H1 (cell line): ENCODE results near the gene DHDDS. TPM values are rescaled to one million over a fixed set of nuclear protein-coding genes. Genes with fewer than 3 reads are reported as not detected.

Source experiments
- CHD2 ChIP-seq: IDR thresholded peaks from 2 replicates; pipeline ENCODE4 v1.6.1; 2012; ENCODE audit warnings: low read length, improper control_type of control experiment
- EP300 ChIP-seq, 2 experiments: IDR thresholded peaks; 1 replicate in 1 of 2; 2 replicates in 1 of 2; pipeline ENCODE4 v1.6.1; 2011 to 2012; ENCODE audit warnings: low read depth in 2 of 2, low read length in 2 of 2, mild to moderate bottlenecking in 2 of 2, borderline replicate concordance in 1 of 2, inconsistent platforms in 1 of 2, moderate library complexity in 1 of 2
- FOSL1 ChIP-seq: IDR thresholded peaks from 2 replicates; pipeline ENCODE4 v1.6.1; 2011; ENCODE audit warnings: mild to moderate bottlenecking, low read depth, low read length, moderate library complexity; ENCODE audit not compliant: insufficient read depth
- GABPA ChIP-seq: IDR thresholded peaks from 2 replicates; pipeline ENCODE4 v1.6.1; 2011; ENCODE audit warnings: mild to moderate bottlenecking, low read length, moderate library complexity, borderline replicate concordance; ENCODE audit not compliant: insufficient read depth
- HDAC6 ChIP-seq: IDR thresholded peaks from one replicate; pipeline ENCODE4 v1.7.1; 2012; ENCODE audit warnings: low read depth, mild to moderate bottlenecking, inconsistent platforms, low read length, moderate library complexity
- JUN ChIP-seq: IDR thresholded peaks from 2 replicates; pipeline ENCODE4 v1.6.1; 2011; ENCODE audit warnings: low read depth, mild to moderate bottlenecking, improper control_type of control experiment, low read length
- MAFK ChIP-seq: IDR thresholded peaks from 2 replicates; pipeline ENCODE4 v1.6.1; 2012; ENCODE audit warnings: low read depth, mild to moderate bottlenecking, improper control_type of control experiment, low read length
- MAX ChIP-seq: IDR thresholded peaks from 2 replicates; pipeline ENCODE4 v1.6.1; 2012; ENCODE audit warnings: inconsistent platforms
- PHF8 ChIP-seq: fragments of 200-600 bp; sonication (generic); conservative IDR thresholded peaks from 2 replicates; pipeline ENCODE4 v1.7.1; 2012; ENCODE audit warnings: low read depth, mild to moderate bottlenecking, inconsistent platforms, low read length, moderate library complexity
- POLR2A ChIP-seq, 2 experiments: IDR thresholded peaks; 1 replicate in 1 of 2; 2 replicates in 1 of 2; pipeline ENCODE4 v1.6.1; 2011; ENCODE audit warnings: low read depth in 2 of 2, low read length in 2 of 2, mild to moderate bottlenecking in 2 of 2; ENCODE audit errors: control extremely low read depth in 1 of 2
- POU5F1 ChIP-seq: IDR thresholded peaks from 2 replicates; pipeline ENCODE4 v1.6.1; 2011; ENCODE audit warnings: low read depth, mild to moderate bottlenecking, low read length, moderate library complexity
- RAD21 ChIP-seq, 2 experiments: IDR thresholded peaks in 1 of 2; conservative IDR thresholded peaks in 1 of 2; 2 replicates each; pipeline ENCODE4 v1.6.1; 2011; ENCODE audit warnings: low read depth in 2 of 2, low read length in 2 of 2, improper control_type of control experiment in 1 of 2, inconsistent platforms in 1 of 2, mild to moderate bottlenecking in 1 of 2, moderate library complexity in 1 of 2
- SIRT6 ChIP-seq: IDR thresholded peaks from one replicate; pipeline ENCODE4 v1.7.1; 2012; ENCODE audit warnings: low read length, inconsistent platforms
- TAF1 ChIP-seq: IDR thresholded peaks from 2 replicates; pipeline ENCODE4 v1.6.1; 2011; ENCODE audit warnings: mild to moderate bottlenecking, low read depth, low read length
- TCF12 ChIP-seq: IDR thresholded peaks from 2 replicates; pipeline ENCODE4 v1.6.1; 2011; ENCODE audit warnings: low read depth, mild to moderate bottlenecking, low read length
- TEAD4 ChIP-seq: IDR thresholded peaks from 2 replicates; pipeline ENCODE4 v1.6.1; 2012; ENCODE audit warnings: low read depth, low read length, inconsistent platforms, mixed read lengths
- YY1 ChIP-seq: IDR thresholded peaks from 2 replicates; pipeline ENCODE4 v1.6.1; 2011; ENCODE audit warnings: low read depth, mild to moderate bottlenecking, low read length
- polyA plus RNA-seq, 7 experiments: library from polyadenylated mRNA; depleted of rRNA in 3 of 7; stranded (reverse) in 5 of 7; unstranded in 2 of 7; fragments of >200 nt in 5 of 7; fragments of 200-250 nt in 2 of 7; gene quantifications; 1 replicate in 5 of 7; 2 replicates in 1 of 7; 4 replicates in 1 of 7; pipeline versions ENCODE4 v1.2.1 to v1.2.3, GENCODE V29; 2011 to 2013; ENCODE audit warnings: missing spikeins in 2 of 7, mixed read lengths in 2 of 7
- total RNA-seq: library from RNA; stranded (reverse); fragmentation: NEBNext Ultra II Directional; extraction: Animal tissue kit (Norgen Biotek cat#: 25700); gene quantifications from 2 replicates; pipeline ENCODE4 v1.2.1, GENCODE V29; 2021
- TF ChIP-seq, protein P1 (sequence below): IDR thresholded peaks from 2 replicates; pipeline ENCODE4 v1.6.1; 2012; ENCODE audit warnings: inconsistent platforms
- TF ChIP-seq, protein P2 (sequence below): IDR thresholded peaks from 2 replicates; pipeline ENCODE4 v1.6.1; 2011; ENCODE audit warnings: low read depth, mild to moderate bottlenecking, low read length; ENCODE audit not compliant: insufficient read depth
- TF ChIP-seq, protein P3 (sequence below): IDR thresholded peaks from 2 replicates; pipeline ENCODE4 v1.6.1; 2012; ENCODE audit warnings: low read length, inconsistent platforms
- TF ChIP-seq, protein P4 (sequence below): IDR thresholded peaks from 2 replicates; pipeline ENCODE4 v1.6.1; 2011; ENCODE audit warnings: low read length, improper control_type of control experiment

The DHDDS gene
- total and polyA plus RNA-seq, 2 of the 8 experiments (the other 6 are each of a cell fraction or from before 2014, with no cell fraction given) = 28.3 to 44.6 TPM

GRCh38 chr1:26418865-26419349 lies 13.2 kb upstream of the DHDDS start (continued):
- TF ChIP-seq EP300 (IDR thresholded peaks at IDR 0.05; ENCODE audit: borderline replicate concordance in 1 of 2, low read depth in 2 of 2, low read length in 2 of 2) (peak in 1 of 2 experiments; percentile 74; a peak in 1 of 3 replicates), CHD2 (peak; percentile 43; the same call in 1 of the 2 replicates), TEAD4 (peak; percentile 98), MAX (no peak), POLR2A (IDR thresholded peaks at IDR 0.05; ENCODE audit: control extremely low read depth in 1 of 2, low read depth in 2 of 2, low read length in 2 of 2) (peak; percentile 40 to 87), HDAC6 (no peak), JUN (no peak), PHF8 (no peak), POU5F1 (no peak), FOSL1 (no peak), RAD21 (IDR thresholded peaks at IDR 0.05 in 1 of 2, conservative IDR thresholded peaks at IDR 0.05 in 1 of 2; ENCODE audit: low read depth in 2 of 2, low read length in 2 of 2) (no peak), TCF12 (no peak), GABPA (no peak), YY1 (0 out of 2 replicates have a peak, but pooled peaks have one; percentile 19), TAF1 (0 out of 2 replicates have a peak, but pooled peaks have one; percentile 63), SIRT6 (no peak), MAFK (no peak)
- TF ChIP-seq, protein P1, sequence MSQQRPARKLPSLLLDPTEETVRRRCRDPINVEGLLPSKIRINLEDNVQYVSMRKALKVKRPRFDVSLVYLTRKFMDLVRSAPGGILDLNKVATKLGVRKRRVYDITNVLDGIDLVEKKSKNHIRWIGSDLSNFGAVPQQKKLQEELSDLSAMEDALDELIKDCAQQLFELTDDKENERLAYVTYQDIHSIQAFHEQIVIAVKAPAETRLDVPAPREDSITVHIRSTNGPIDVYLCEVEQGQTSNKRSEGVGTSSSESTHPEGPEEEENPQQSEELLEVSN = no peak
- TF ChIP-seq, protein P2, sequence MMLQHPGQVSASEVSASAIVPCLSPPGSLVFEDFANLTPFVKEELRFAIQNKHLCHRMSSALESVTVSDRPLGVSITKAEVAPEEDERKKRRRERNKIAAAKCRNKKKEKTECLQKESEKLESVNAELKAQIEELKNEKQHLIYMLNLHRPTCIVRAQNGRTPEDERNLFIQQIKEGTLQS = no peak
- TF ChIP-seq, protein P3, sequence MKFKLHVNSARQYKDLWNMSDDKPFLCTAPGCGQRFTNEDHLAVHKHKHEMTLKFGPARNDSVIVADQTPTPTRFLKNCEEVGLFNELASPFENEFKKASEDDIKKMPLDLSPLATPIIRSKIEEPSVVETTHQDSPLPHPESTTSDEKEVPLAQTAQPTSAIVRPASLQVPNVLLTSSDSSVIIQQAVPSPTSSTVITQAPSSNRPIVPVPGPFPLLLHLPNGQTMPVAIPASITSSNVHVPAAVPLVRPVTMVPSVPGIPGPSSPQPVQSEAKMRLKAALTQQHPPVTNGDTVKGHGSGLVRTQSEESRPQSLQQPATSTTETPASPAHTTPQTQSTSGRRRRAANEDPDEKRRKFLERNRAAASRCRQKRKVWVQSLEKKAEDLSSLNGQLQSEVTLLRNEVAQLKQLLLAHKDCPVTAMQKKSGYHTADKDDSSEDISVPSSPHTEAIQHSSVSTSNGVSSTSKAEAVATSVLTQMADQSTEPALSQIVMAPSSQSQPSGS = no peak
- TF ChIP-seq, protein P4, sequence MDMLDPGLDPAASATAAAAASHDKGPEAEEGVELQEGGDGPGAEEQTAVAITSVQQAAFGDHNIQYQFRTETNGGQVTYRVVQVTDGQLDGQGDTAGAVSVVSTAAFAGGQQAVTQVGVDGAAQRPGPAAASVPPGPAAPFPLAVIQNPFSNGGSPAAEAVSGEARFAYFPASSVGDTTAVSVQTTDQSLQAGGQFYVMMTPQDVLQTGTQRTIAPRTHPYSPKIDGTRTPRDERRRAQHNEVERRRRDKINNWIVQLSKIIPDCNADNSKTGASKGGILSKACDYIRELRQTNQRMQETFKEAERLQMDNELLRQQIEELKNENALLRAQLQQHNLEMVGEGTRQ = no peak
